Activated T-cell treated with anti-CD3 and anti-CD28 coated beads, Interleukin-2, amount 50 U/mL, for 1 hour (primary cell): Measurements from ENCODE around the gene F2RL1.
"Not testable (repeated sequence)": the region's sequence is repeated elsewhere in the genome, so short reads cannot be mapped to it uniquely, and the experiment has no call there.

Experiments used
- DNase-seq: peaks from one replicate; pipeline ENCODE4 v3.0.0-alpha.2; 2020

The F2RL1 gene

DNA sequence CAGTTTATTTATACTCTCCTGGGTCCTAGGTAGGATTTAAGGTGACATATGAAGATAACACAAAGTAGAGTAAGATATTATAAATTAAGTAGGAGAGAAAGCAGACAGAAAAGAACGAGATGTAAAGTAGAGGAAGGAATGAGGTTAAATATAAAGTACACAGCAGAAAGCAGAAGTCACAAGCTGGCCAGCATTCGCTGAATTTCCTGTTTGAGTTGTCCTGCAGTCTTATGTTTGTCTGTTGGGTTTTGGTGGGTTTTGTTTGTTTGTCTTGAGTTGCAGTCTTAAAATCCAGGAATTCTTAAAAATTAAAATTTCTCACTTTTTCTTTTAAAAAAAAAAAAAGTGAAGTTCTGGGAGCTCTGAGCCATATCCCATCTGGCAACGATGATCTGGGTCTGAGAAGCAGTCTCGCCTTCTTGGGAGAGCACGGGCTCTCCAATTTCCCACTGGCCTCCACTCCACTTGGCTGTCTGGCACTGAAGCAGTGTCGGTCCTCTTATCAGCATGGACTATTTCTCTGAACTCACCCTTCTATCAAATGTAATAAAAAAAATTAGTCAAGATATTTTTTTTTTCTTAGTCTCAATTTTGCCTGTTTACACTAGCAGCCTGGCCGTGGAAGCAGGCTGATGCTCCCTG, 33.0 kb downstream of the F2RL1 start:
- DNase-seq, result no peak

DNA sequence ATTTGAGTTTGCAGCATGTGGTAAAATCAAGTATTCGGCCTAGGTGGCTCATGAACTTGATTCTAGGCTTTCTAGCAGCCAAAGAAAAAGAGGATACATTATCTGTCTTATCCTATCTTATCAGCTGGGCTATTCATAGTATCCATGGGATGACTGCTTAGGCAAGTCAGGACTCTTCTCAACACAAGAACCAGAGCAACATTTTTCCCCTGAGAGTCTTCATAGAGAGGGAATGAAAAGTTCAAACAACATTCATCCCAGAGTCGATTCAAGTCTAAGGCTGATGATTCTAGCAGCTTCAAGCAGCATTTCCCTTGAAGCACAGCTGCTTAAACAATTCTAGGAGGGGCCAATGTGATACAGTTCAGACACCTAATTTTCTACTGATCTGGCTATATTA, 33.9 kb downstream of the F2RL1 start:
- no peak for DNase-seq

DNA sequence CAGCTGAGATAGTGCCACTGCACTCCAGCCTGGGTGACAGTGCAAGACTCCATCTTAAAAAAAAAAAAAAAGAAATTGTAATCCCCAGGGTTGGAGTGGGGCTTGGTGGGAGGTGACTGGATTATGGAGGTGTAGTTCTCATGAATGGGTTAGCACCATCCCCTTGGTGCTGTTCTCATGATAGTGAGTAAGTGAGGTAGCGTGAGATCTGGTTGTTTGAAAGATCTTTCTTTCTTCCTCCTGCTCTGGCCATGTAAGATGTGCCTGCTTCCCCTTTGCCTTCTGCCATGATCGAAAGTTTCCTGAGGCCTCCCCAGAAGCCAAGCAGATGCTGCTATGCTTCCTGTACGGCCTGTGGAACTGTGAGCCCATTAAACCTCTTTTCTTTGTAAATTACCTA, 34.9 kb downstream of the F2RL1 start:
- not testable (repeated sequence) for DNase-seq

DNA sequence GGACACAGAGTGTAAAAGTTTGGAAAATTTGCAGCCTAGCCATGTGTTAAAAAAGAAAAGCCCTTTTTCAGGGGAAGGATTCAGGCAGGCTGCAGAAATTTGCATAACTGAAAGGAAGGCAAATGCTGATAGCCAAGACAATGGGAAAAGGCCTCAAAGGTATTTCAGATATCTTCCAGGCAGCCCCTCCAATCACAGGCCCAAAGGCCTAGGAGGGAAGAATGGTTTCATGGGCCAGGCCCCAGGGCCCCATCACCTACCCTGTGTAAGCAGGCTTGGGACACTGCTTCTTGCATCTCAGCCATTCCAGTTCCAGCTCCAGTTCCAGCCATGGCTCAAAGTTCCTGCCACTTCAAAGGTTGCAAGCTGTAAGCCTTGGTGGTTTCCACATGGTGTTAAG, 35.8 kb downstream of the F2RL1 start:
- no peak for DNase-seq

DNA sequence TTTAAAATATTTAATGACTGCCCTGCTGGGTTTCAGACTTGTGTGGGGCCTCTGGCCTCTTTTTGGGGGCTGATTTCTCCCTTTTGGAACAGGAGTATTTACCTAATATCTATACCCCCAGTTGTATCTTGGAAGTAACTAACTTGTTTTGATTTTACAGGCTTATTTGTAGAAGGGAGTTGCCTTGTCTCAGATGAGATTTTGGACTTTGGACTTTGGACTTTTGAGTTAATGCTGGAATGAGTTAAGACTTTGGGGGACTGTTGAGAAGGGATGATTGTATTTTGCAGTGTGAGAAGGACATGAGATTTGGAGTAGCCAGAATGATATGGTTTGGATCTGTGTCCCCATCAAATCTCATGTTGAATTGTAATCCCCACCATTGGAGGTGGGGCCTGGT, 36.7 kb downstream of the F2RL1 start:
- not testable (repeated sequence) for DNase-seq

DNA sequence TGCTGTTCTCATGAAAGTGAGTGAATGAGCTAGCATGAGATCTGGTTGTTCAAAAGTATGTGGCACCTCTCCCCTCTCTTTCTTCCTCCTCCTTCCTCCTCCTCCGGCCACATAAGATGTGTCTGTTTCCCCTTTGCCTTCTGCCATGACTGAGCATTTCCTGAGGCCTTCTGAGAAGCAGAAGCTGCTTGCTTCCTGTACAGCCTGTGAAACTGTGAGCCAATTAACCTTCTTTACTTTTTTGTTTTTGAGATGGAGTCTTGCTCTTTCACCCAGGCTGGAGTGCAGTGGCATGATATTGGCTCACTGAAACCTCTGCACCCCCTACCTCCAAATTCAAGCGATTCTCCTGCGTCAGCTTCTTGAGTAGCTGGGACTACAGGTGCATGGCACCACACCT, 37.1 kb downstream of the F2RL1 start:
- DNase-seq, result peak; percentile 19

DNA sequence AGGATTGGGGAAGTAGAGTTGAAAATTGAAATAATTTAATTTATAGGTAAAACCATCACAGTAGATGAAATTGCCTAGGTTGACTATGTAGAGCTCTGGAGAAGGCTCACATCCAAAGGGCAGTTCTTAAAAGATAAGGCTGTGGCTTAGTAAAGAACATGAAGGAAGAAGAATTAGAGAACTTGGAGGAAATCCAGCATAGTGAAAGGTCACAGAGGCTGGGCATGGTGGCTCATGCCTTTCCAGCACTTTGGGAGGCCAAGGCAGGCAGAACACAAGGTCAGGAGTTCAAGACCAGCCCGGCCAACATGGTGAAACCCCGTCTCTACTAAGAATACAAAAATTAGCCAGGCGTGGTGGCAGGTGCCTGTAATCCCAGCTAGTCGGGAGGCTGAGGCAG, 38.0 kb downstream of the F2RL1 start:
- not testable (repeated sequence) for DNase-seq

DNA sequence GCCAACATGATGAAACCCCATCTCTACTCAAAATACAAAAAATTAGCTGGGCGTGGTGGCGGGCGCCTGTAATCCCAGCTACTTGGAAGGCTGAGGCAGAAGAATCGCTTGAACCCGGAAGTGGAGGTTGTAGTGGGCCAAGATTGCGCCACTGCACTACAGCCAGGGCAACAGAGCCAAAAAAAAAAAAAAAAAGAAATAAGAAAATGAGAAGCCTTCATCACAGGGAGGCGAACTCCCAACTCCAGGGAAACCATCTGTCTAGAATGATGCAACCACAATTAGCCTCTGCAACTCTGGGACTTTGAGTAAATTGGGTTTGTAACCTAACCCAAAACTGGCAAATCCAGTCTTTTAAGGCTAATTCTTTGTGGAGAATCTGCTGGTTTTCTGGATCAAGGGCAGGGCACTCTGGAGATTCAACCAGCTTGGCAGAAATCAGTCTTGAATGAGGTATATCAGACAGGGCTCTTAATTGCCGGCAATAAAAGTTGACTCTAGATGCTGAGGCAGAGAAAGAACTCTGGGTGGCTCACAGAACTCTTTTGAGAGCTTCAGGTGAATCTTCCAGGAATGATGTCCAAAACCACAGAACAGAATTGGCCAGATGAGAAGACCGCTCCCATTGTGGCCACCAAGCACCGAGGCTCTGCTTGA, 40.9 kb downstream of the F2RL1 start:
- no peak for DNase-seq

DNA sequence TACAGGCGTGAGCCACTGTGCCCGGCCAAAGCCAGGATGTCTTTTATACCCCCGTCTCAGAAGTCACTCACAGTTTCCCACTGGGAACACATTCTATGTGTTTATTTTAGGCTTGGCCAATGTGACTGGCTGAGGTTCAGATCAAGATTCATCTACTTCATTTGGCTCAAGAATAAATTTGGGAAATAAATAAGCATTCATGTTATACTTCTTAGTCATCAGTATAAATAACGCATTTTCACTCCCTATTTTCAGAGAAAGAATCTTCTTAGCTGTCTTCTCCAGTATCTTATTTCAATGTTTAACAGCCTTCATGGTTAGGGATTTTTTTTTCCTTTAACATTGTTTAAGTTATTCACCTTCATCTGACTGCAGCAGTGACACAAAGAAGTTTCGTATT, 42.8 kb downstream of the F2RL1 start:
- DNase-seq, result no peak

DNA sequence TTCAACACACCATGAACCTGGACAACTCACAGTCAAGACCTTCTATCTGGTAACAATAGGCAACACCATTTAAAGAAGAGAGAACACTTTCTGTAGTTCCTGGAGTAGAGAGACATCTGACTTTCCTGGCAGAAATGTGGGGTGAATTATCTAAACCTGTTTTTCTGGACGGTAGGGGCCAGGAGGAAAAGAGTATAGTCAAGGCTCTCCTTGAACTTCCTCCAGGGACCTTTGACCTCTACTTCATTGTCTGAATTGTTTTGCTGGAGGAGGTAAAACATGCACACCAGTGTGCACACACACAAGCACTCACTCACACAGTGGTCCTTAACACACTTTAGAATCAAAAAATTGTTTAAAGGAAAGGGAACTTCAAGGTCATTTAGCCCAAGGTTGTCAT, 44.2 kb downstream of the F2RL1 start:
- DNase-seq, result no peak

DNA sequence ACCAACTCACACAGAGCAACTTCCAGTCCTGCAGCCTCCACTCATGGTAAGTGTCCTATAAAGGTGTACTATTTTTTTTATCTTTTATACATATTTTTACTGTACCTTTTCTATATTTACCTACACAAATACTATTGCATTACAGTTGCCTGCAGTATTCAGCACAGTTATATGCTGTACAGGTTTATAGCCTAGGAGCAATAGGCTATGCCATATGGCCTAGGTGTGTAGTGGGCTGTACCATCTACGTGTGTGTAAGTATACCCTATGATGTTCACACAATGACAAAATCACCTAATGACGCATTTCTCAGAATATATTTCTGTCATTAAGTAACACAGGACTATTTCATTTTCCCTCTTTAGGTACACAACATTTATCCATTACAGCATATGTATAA, 47.7 kb downstream of the F2RL1 start:
- DNase-seq, result no peak

DNA sequence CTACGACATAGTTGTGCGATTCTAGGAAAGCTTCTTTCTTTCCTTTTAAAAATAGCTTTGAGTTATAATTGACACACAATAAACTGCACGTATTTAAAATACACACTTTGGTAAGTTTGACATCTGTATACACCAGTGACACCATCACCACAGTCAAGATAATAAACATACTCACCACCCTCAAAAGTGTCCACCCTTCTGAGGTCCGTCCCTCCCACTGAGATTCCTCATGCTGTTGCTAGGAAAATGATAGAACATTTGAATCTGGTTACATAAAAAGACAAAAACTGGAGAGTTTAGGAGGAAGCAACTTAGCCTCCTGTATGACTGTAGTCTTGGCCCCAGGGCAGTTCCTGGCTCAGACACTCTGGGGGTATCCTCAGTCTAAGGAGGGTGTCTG, 48.2 kb downstream of the F2RL1 start:
- no peak for DNase-seq

DNA sequence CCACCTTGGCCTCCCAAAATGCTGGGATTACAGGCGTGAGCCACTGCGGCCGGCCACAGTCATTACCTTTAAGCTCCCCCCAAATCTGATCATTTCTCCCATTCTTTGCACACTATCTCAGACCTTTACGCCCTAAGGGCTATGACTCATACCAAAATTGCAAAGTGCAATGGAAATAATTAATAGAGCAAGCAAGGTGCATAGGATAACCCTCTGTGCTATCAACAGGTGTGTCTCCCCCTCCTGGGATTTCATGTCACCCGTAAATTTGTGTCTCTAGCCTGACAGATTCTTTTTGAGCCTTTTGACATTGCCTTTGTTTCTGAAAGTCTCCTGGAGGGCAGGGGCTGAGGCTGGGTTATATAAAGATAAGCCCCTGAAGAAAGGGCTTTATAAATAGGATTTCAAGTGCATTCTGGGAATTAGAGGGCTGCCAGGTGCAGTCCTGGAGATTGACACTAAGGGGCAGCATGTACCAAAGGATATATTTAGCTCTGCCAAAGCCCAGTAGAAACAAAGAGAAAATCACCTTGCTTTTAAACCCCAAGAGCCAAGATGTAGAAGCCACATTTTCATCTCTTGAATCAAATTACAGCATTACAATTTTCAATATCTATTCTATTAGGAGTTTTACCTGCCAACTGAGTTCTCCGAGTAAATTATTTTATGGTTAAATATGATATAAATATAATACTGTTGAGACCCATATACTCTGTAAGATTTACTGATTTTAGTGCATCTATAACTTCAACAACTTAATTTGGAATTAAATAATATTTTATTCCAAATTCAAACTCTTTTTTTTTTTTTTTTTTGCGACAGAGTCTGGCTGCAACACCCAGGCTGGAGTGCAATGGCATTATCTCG, 49.2 kb downstream of the F2RL1 start:
- peak; percentile 58 for DNase-seq

DNA sequence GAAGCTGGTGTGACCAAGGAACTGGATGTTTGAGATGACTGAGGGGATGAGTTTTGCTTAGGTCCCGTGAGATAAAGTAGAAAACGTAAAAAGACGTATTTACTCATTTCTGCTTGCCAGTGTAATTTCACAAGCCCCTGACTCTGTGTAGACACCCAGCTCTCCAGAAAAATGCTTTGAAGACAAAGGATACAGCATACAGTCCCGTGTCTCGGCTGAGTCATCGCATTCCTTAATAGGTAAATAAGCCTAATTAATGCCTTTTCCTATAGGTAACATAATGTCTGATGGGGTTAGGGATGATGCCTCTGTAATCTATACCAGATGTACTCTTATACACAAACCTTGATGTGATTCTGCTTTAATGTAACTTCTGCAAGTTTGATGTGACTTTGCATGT, 51.2 kb downstream of the F2RL1 start:
- DNase-seq, result no peak

DNA sequence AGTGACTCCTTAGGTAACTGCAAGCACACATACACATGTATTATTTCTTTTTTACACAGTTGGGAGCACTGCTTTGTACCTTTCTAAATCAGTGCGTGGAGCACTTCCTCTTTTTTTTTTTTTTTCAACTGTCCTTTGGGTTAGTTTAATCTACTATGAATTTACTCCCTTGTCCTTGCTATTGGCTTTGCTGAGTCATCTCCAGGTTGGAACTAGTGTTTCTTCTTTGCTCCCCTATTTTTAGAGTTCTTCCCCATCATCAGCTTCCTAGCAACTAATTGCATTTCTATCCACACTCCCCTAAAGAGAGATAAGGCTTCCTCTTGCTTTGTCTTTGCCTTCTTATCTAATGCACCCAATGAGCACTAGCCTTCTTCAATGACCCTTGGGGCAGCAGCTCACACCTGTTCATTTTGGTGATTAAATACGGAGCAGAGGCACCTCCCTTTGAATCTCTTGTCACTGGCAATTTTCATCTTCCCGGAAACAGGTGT, 55.3 kb downstream of the F2RL1 start:
- no peak for DNase-seq
